ENCODE results near the gene GREB1. TPM values are rescaled to one million over a fixed set of nuclear protein-coding genes. Genes with fewer than 3 reads are reported as not detected.

GREB1 gene
- total and polyA plus RNA-seq, 7 experiments from 2014 or later = 0.14 to 0.82 (median 0.25) TPM; not detected in 3

DNA sequence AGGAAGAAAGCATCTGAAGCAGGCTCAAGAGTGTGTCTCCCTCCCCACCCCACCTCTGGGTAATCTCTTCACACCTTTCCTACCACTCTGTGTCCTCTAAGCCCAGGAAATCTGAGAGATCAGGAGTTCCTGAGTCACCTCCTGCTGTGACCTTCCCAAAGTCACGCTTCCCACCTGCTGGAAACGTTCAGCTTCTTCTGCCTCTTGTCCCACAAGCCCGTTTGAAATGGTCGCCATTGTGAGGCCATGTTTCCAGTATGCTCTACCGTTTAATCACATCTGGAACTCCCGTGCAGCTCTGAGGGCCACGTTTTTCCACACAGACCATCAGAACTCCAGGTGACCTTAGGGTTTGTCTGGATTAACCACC, 25.9 kb downstream of the GREB1 start:
- H3K27me3 Mint-ChIP-seq = peaks cover 26 to 51% (median 34%) of the 10 kb centered on the region in 5 donors
- H3K9me3 Mint-ChIP-seq = no peaks in the 10 kb centered on the region
- no peak overlapping the region for H3K4me3 ChIP-seq (ENCODE audit: low read length)
- no peak for DNase-seq
- H3K4me3 Mint-ChIP-seq = no peak overlapping the region
- no peaks in the 10 kb centered on the region for H3K4me1 ChIP-seq (ENCODE audit: control insufficient read depth in 2 of 2, insufficient read depth in 2 of 2, low read length in 2 of 2)
- H3K4me1 Mint-ChIP-seq = peaks cover 0 to 2% (median 0%) of the 10 kb centered on the region in 7 donors
- no peaks in the 10 kb centered on the region for H3K9me3 ChIP-seq (ENCODE audit: control insufficient read depth in 2 of 3, low read length in 3 of 3)
- no peak overlapping the region for H3K27ac ChIP-seq (ENCODE audit: low read depth, low read length)
- H3K36me3 Mint-ChIP-seq = no peaks in the 10 kb centered on the region
- H3K27me3 ChIP-seq (ENCODE audit: control insufficient read depth in 2 of 2, insufficient read depth in 2 of 2, low read length in 2 of 2) = no peaks in the 10 kb centered on the region
- ChIA-PET POLR2A (no interaction called here), CTCF (no interaction called here)
- intact Hi-C loops (cut with micrococcal nuclease) = no loop called here
- H3K36me3 ChIP-seq (ENCODE audit: control insufficient read depth in 2 of 3, insufficient read depth in 3 of 3, low read length in 3 of 3) = no peaks in the 10 kb centered on the region
- no peak for ATAC-seq
- H3K27ac Mint-ChIP-seq = no peak overlapping the region

DNA sequence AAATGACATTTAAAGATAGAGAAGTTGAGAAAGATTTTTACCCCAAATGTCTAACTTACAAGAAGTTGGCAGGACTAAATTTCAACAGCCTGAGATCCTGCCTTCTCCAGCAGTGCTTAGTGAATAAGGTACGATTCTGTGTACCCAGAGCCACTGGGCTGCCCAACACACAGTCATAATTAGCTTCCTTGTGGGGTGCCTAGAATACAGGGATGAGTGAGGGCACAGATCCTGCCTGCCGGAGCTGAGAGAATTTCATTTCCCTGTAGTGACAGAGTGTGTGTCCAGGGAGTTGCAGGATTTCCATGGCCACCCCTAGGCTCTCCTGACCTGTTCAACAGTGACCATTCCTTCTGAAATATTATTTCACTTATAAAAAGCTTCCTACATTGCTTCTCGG, 27.0 kb downstream of the GREB1 start:
- Mint-ChIP-seq H3K27ac (no peak overlapping the region), H3K4me1 (peaks cover 0 to 2% (median 0%) of the 10 kb centered on the region in 7 donors)
- no peak for ATAC-seq

DNA sequence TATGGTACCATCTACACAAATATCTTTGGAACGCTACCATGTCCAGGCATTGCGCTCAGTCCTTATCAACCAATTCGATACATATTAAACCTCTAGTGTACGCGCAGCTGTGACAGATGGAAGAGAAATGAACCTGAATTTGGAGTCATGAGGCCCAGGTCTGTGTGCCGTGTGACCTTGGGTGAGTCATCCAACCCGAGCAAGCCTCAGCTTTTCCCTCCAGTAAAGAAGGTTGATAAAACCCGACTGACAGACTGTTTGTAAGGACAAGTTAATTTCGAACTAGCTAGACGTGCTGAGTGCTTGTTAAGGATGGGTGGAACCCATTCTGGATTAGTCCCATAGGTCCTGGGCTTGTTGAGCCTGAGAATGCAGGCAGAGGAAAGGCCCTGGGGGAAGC, 28.2 kb downstream of the GREB1 start:
- CTCF ChIA-PET = interaction anchor here (0.6 kb wide), 1 partner anchor 21 kb away, joined by 4 read pairs; no protein-coding TSS in a partner anchor
- peaks cover 0 to 2% (median 0%) of the 10 kb centered on the region in 7 donors for H3K4me1 Mint-ChIP-seq
- Histone ChIP-seq H3K4me1 (ENCODE audit: control insufficient read depth in 2 of 2, insufficient read depth in 2 of 2, low read length in 2 of 2) (no peaks in the 10 kb centered on the region), H3K27me3 (ENCODE audit: control insufficient read depth in 2 of 2, insufficient read depth in 2 of 2, low read length in 2 of 2) (no peaks in the 10 kb centered on the region), H3K27ac (ENCODE audit: low read depth, low read length) (no peak overlapping the region), H3K4me3 (ENCODE audit: low read length) (no peak overlapping the region), H3K9me3 (ENCODE audit: control insufficient read depth in 2 of 3, low read length in 3 of 3) (no peaks in the 10 kb centered on the region), H3K36me3 (ENCODE audit: control insufficient read depth in 2 of 3, insufficient read depth in 3 of 3, low read length in 3 of 3) (no peaks in the 10 kb centered on the region)
- no peak overlapping the region for H3K4me3 Mint-ChIP-seq
- intact Hi-C loops (cut with micrococcal nuclease) = no loop called here
- no peaks in the 10 kb centered on the region for H3K9me3 Mint-ChIP-seq
- peaks cover 10 to 35% (median 18%) of the 10 kb centered on the region in 5 donors for H3K27me3 Mint-ChIP-seq
- ATAC-seq = no peak
- peak overlapping the region in 1 of 9 donors; percentile 17 for H3K27ac Mint-ChIP-seq
- no peak for DNase-seq
- H3K36me3 Mint-ChIP-seq = no peaks in the 10 kb centered on the region
- POLR2A ChIA-PET = no interaction called here

More for the DNA sequence above, 27.0 kb downstream of the GREB1 start:
- no peaks in the 10 kb centered on the region for H3K9me3 Mint-ChIP-seq
- H3K27me3 Mint-ChIP-seq = peaks cover 19 to 41% (median 25%) of the 10 kb centered on the region in 5 donors
- H3K27ac ChIP-seq (ENCODE audit: low read depth, low read length) = no peak overlapping the region
- ChIA-PET CTCF (no interaction called here), POLR2A (no interaction called here)
- H3K36me3 ChIP-seq (ENCODE audit: control insufficient read depth in 2 of 3, insufficient read depth in 3 of 3, low read length in 3 of 3) = no peaks in the 10 kb centered on the region
- DNase-seq = no peak
- H3K4me1 ChIP-seq (ENCODE audit: control insufficient read depth in 2 of 2, insufficient read depth in 2 of 2, low read length in 2 of 2) = no peaks in the 10 kb centered on the region
- no peaks in the 10 kb centered on the region for H3K36me3 Mint-ChIP-seq
- intact Hi-C loops (cut with micrococcal nuclease) = no loop called here
- no peaks in the 10 kb centered on the region for H3K9me3 ChIP-seq (ENCODE audit: control insufficient read depth in 2 of 3, low read length in 3 of 3)
- no peaks in the 10 kb centered on the region for H3K27me3 ChIP-seq (ENCODE audit: control insufficient read depth in 2 of 2, insufficient read depth in 2 of 2, low read length in 2 of 2)
- H3K4me3 ChIP-seq (ENCODE audit: low read length) = no peak overlapping the region
- H3K4me3 Mint-ChIP-seq = no peak overlapping the region

DNA sequence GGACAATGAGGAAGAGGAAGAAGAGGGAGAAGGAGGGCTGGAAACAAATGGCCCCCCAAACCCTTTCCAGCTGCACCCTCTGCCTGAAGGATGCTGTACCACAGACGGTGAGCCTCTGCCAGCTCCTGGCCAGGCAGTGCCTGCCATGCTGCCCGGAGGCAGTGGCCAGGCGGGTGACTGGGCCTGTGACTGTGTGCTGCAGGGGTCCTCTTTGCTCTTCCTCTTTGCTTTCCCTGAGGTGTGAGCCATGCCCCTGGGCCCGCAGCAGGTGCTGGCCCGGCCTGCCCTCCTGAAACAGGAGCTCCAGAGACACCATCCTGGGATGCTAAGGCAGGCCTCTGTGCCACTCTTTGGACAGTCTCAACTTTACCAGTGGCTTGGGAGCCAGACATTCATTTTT, 28.6 kb downstream of the GREB1 start:
- Histone ChIP-seq H3K4me3 (ENCODE audit: low read length) (no peak overlapping the region), H3K36me3 (ENCODE audit: control insufficient read depth in 2 of 3, insufficient read depth in 3 of 3, low read length in 3 of 3) (no peaks in the 10 kb centered on the region), H3K27ac (ENCODE audit: low read depth, low read length) (no peak overlapping the region), H3K27me3 (ENCODE audit: control insufficient read depth in 2 of 2, insufficient read depth in 2 of 2, low read length in 2 of 2) (no peaks in the 10 kb centered on the region), H3K4me1 (ENCODE audit: control insufficient read depth in 2 of 2, insufficient read depth in 2 of 2, low read length in 2 of 2) (no peaks in the 10 kb centered on the region), H3K9me3 (ENCODE audit: control insufficient read depth in 2 of 3, low read length in 3 of 3) (no peaks in the 10 kb centered on the region)
- POLR2A ChIA-PET = no interaction called here
- Mint-ChIP-seq H3K27me3 (peaks cover 7 to 32% (median 15%) of the 10 kb centered on the region in 5 donors), H3K36me3 (no peaks in the 10 kb centered on the region), H3K4me1 (peaks cover 0 to 2% (median 0%) of the 10 kb centered on the region in 7 donors), H3K27ac (no peak overlapping the region), H3K4me3 (no peak overlapping the region), H3K9me3 (no peaks in the 10 kb centered on the region)
- intact Hi-C loops (cut with micrococcal nuclease) = no loop called here
- ATAC-seq (no peak), DNase-seq (no peak)
- CTCF ChIA-PET = no interaction called here

DNA sequence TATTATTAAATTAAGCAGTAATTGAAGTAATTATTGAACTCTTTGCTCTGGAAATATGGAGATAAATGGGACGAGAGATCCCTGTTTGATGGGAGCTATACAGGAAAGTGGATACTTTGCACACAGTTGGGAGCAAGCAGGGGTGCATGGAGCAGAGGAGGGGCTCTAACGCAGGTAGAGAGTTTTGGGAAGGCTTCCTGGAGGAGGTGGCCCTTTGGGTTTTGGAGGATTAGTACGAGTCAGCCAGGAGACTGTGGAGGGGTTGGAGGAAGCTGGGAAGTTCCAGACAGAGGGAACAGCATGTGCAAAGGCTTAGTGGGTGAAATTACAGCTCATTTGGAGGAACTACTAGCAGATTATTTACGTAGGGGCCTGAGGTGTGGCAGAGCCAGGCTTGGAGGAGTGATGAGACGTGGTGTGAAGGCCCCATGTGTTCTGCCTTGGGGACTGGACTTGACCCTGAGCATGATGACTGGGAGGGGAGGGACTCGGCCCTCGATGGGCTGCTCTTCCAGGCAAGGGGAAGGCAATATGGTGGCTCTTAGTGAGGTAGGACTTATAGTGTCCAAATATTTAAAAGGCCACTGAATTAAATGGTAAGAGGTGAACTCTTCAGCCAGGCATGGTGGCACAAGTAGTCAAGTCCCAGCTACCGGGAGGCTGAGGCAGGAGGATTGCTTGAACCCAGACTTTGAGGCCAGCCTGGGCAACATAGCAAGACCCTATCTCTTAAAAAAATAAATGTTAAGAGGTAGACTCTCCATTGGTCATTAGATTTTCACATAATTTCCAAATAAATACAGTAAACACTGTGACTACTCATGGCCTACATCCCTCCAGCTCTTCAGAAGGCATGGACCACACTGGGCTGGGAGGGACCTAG, 30.2 kb downstream of the GREB1 start:
- ATAC-seq = no peak

DNA sequence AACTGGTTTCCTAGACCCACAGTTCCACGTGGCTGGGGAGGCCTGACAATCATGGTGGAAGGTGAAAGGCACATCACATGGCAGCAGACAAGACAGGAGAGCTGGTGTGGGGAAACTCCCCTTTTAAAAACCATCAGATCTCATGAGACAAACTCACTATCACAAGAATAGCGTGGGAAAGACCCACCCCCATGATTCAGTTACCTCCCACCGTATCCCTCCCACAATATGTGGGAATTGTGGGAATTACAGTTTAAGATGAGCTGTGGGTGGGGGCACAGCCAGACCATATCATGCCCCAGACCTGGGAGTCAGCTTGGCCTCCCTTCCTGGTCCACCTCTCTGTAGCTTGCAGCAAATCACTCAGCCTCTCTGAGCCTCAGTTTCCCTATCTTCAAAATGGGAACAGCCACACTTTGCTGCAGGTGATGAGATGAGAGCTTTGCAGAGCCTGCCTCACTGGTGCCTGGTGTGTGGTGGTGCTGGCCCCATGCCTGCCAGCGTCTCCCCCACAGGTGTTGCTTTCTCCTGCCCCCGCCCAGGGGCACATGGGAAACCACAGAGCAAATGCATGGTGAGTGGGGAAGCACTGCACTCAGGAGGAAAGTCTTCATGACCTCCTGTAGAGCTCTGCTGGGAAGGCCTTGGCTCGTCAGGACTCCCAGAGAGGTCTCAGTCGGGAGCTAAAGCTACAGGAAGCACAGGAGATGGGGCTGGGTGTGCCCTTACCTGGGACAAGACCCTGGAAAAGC, 31.1 kb downstream of the GREB1 start:
- no peak for DNase-seq
- H3K4me1 Mint-ChIP-seq = peaks cover 0 to 2% (median 0%) of the 10 kb centered on the region in 7 donors
- no peak overlapping the region for H3K4me3 Mint-ChIP-seq
- Histone ChIP-seq H3K27ac (ENCODE audit: low read depth, low read length) (no peak overlapping the region), H3K9me3 (ENCODE audit: control insufficient read depth in 2 of 3, low read length in 3 of 3) (no peaks in the 10 kb centered on the region), H3K4me1 (ENCODE audit: control insufficient read depth in 2 of 2, insufficient read depth in 2 of 2, low read length in 2 of 2) (no peaks in the 10 kb centered on the region), H3K4me3 (ENCODE audit: low read length) (no peak overlapping the region), H3K27me3 (ENCODE audit: control insufficient read depth in 2 of 2, insufficient read depth in 2 of 2, low read length in 2 of 2) (no peaks in the 10 kb centered on the region), H3K36me3 (ENCODE audit: control insufficient read depth in 2 of 3, insufficient read depth in 3 of 3, low read length in 3 of 3) (no peaks in the 10 kb centered on the region)
- H3K27me3 Mint-ChIP-seq = peaks cover 0 to 11% (median 5%) of the 10 kb centered on the region in 5 donors
- intact Hi-C loops (cut with micrococcal nuclease) = no loop called here
- H3K9me3 Mint-ChIP-seq = peaks cover 0 to 2% (median 0%) of the 10 kb centered on the region in 11 donors
- no peak for ATAC-seq
- POLR2A ChIA-PET = no interaction called here
- no peak overlapping the region for H3K27ac Mint-ChIP-seq
- H3K36me3 Mint-ChIP-seq = no peaks in the 10 kb centered on the region
- CTCF ChIA-PET = no interaction called here

More for the DNA sequence above, 30.2 kb downstream of the GREB1 start:
- H3K4me1 ChIP-seq (ENCODE audit: control insufficient read depth in 2 of 2, insufficient read depth in 2 of 2, low read length in 2 of 2) = no peaks in the 10 kb centered on the region
- H3K9me3 ChIP-seq (ENCODE audit: control insufficient read depth in 2 of 3, low read length in 3 of 3) = no peaks in the 10 kb centered on the region
- no peaks in the 10 kb centered on the region for H3K36me3 ChIP-seq (ENCODE audit: control insufficient read depth in 2 of 3, insufficient read depth in 3 of 3, low read length in 3 of 3)
- CTCF ChIA-PET = no interaction called here
- H3K27ac ChIP-seq (ENCODE audit: low read depth, low read length) = no peak overlapping the region
- H3K27ac Mint-ChIP-seq = no peak overlapping the region
- peaks cover 2 to 21% (median 13%) of the 10 kb centered on the region in 5 donors for H3K27me3 Mint-ChIP-seq
- H3K4me1 Mint-ChIP-seq = peaks cover 0 to 2% (median 0%) of the 10 kb centered on the region in 7 donors
- DNase-seq = no peak
- POLR2A ChIA-PET = no interaction called here
- H3K9me3 Mint-ChIP-seq = peaks cover 0 to 2% (median 0%) of the 10 kb centered on the region in 11 donors
- no peak overlapping the region for H3K4me3 Mint-ChIP-seq
- no peaks in the 10 kb centered on the region for H3K27me3 ChIP-seq (ENCODE audit: control insufficient read depth in 2 of 2, insufficient read depth in 2 of 2, low read length in 2 of 2)
- H3K36me3 Mint-ChIP-seq = no peaks in the 10 kb centered on the region
- intact Hi-C loops (cut with micrococcal nuclease) = no loop called here
- no peak overlapping the region for H3K4me3 ChIP-seq (ENCODE audit: low read length)

Data from naive thymus-derived CD4-positive, alpha-beta T cell (primary cell).